ENCODE data around the gene CTXND2.
"Not testable (repeated sequence)": the region's sequence is repeated elsewhere in the genome, so short reads cannot be mapped to it uniquely, and the experiment has no call there.

Gene CTXND2

DNA sequence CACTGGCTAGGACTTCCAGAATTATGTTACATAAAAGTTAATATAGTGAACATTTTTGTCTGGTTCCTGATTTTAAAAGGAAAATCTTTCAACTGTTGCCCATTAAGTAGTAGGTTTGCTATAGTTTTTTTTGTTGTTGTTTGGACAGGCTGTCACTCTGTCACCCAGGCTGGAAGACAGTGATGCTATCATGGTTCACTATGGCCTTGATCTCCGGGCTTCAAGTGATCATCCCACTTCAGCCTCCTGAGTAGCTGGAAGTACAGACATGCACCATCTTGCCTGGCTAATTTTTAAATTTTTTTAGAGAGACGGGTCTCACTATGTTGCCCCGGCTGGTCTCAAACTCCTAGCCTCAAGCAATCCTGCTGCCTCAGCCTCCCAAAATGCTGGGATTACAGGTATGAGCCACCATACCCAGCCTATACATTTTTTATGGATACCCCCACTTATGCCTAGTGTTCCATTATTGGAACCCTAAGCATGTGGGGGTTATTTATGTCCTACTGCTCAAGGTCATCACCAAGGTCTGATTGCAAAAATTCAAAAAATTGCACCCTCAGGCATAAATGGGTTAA, 6.5 kb downstream of the CTXND2 start:
- DNase-seq (ENCODE audit: low spot score), result no peak

DNA sequence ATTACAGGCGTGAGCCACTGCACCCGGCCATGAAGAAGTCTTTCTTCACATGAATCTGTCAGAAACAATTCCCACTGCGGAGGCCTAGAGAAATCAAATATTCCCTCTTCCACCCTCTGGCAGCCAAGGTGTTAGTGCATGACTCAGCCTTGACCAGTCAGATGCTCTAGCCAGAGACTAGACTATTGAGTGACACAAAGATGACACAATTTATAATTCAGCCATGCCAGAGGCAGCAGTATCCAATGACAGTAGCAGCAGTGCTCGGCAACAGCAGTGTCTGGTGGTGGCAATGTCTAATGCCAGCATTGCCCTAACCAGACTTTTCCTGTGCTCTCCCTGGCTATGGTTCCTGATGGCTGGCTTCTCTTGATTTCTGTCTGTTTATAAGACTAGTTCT, 8.7 kb downstream of the CTXND2 start:
- DNase-seq (ENCODE audit: low spot score), result peak; percentile 15

DNA sequence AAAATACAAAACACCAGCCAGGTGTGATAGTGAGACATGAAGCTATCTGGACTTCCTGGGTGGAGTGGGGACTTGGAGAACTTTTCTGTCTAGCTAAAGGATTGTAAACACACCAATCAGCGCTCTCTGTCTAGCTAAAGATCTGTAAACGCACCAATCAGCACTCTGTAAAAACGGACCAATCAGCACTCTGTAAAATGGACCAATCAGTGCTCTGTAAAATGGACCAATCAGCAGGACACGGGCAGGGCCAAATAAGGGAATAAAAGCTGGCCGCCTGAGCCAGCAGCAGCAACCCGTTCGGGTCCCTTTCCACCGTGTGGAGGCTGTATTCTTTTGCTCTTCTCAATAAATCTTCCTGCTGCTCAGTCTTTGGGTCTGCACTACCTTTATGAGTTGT, 12.9 kb downstream of the CTXND2 start:
- DNase-seq (ENCODE audit: low spot score), result not testable (repeated sequence)

DNA sequence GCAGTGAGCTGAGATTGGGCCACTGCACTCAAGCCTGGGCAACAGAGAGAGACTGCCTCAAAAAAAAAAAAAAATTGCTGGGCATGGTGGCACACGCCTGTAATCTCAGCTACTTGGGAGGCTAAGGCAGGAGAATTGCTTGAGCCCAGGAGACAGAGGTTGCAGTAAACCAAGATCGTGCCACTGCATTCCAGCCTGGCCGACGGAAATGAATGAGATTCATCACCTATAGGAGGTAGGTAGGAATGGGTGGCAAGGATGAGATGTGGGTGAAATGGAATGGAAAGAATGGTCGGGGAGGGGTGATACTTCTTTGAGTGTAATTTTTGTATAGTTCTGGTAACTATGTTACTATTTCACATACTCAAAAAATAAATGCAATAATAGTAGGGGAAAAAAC, 15.4 kb downstream of the CTXND2 start:
- no peak for DNase-seq (ENCODE audit: low spot score)

DNA sequence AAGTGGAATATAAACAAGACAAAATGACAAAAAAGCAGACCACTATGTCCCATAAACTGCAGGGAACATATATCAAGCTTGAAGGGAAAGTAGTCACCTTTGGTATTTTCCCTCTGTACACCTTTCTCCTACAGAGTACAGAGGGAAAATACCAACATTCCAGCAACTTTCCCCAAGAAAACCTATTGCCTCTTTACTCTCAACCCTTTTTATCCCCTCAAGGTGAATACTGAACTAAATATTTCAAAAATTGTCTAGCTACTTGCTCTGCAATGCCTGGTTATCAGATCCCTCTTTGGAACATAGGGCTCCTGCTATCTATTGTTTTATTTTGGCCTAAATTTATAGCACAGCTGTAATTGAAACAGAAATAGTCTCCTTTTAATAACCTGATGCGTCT, 15.8 kb downstream of the CTXND2 start:
- DNase-seq (ENCODE audit: low spot score), result no peak

DNA sequence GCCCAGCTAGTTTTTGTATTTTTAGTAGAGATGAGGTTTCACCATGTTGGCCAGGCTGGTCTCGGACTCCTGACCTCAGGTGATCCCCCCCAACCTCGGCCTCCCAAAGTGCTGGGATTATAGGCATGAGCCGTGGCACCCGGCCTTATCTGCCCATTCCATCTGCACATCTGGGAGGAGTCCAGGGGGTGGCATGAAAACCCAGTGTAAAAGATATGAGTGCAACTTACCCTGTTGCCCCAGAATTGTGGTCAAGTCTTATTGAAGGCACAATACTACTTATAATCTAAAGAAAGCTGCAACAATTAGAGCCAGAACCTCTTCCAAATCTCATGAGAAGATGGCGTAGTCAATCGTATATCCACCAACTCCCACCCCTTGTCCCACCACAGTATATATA, 18.4 kb downstream of the CTXND2 start:
- DNase-seq (ENCODE audit: low spot score), result no peak

DNA sequence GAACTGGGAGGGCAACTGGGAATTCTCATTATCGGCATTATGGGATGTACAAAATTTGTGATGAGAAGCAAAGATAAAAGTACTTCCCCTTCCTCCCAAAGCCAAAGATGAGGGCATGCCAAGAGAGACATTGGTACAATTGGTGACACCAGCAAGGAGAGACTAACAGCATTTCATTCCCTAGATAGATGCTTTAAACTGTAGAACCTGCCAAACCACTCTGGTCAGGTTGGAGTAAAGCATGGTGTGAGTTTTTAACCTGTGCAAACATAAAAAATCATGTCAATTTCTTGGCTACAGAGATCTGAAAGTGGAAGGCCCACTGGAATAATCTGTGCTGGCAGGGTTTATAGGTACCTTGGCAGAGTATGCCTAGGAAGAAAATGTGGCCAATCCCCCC, 19.4 kb downstream of the CTXND2 start:
- DNase-seq (ENCODE audit: low spot score), result no peak

DNA sequence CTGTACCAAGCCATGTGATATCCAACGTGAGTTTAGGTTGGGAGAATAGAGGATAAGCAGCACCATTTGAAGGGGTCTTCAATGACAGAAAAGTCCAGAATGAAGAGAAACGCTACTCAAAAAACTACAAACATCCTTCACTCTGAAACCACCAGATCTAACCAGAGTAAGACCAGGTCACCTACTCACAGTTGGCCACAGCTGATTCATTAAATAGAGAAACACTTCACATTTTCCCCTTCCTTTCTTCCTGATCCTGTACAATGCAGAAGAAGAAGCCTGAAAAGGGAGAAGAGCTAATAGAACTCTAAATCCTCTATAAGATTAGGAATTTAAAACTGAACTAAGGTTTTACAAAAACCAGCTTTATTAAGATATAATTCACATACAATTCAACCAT, 19.9 kb downstream of the CTXND2 start:
- DNase-seq (ENCODE audit: low spot score), result no peak

DNA sequence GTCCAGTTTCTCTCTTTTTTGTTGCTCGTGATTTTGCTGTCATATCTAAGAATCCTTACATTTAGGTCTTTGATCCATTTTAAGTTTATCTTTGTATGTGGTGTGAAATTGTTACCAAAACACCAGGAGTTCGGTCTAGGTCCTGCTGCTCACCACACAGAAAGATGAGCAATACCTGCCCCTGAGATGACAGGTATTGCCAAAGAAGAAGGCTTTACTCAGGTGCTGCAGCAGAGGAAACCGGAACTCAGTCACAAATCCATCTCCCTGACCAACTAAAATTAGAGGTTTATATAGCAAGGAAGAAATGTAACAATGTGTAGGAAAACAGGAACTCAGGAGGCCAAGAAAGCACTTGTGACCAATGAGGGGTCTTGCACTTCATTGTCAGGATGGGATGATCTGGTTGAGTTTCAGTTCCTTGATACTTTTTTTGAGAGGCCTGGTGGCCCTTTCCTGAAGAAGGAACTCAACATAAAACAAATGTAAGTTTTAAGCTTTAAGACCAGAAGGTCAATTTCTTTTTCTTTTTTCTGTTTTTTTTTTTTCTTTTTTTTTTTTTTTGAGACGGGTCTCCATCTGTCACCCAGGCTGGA, 22.7 kb downstream of the CTXND2 start:
- DNase-seq (ENCODE audit: low spot score), result peak; percentile 41

DNA sequence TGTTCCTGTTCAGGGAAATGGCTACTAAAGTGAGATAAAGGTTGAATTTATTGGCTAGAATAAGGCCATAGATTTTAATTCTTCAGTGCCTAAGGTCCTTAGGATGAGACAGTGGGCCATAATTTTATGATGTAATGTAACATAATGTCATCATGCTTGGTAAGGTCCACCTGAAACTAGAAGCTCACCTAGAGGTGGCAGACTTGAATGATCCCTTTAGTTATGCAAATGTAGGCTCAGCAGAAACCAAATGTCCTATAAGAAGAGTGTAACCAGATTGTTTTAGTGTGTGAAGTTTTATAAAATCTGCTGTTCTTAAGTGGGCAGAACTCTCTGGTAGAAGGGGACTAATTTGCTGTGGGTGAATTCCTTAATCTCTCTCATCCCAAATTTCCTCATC, 25.7 kb downstream of the CTXND2 start:
- no peak for DNase-seq (ENCODE audit: low spot score)

DNA sequence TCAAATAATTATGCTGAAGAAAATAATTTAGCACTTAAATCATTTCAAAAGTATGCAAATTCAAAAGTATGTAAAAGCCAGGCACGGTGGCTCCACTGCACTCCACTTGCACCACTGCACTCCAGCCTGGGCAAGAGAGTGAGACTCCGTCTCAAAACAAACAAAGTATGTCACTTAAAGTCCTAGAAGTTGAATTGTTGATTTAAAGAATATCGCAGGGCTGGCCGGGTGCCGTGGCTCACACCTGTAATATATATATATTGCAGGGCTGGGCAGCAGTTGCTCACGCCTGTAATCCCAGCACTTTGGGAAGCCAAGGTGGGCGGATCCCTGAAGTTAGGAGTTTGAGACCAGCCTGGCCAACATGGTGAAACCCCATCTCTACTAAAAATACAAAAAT, 30.5 kb downstream of the CTXND2 start:
- DNase-seq (ENCODE audit: low spot score), result no peak

DNA sequence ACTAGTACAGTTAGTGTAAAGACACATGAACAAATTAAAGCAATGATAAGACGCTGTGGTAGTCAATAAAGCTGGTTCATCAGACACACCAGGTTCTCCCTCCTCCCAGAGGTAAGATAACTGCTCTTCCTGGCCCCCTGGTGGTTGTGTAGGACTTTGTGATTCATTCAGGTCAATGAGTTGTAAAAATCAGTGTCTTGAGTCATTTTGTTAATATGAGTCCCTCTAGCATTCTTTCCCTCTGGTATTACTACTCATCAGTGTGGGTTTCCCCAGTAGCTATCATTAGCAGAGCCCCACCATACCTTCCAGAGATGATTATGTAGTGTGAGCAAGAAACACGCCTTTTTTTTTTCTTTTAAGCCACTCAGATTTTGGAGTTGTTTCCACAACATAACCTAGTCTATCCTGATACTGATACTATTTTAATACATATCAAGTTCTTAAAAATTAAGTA, 35.6 kb downstream of the CTXND2 start:
- DNase-seq (ENCODE audit: low spot score), result peak; percentile 69

DNA sequence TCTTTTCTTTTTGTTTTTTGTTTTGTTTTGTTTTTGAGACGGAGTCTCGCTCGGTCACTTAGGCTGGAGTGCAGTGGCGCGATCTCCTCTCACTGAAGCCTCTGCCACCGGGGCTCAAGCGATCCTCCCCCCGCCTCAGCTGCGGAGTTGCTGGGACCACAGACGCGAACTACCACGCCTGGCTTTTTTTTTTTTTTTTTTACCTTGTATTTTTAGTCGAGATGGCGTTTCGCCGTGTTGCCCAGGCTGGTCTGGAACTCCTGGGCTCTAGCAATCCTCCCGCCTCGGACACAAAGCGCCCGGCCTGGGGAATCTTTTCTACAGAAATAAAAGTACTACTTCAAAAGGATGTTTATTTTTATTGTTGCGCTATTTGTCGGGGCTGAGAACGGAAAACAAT, 38.1 kb downstream of the CTXND2 start:
- no peak for DNase-seq (ENCODE audit: low spot score)

DNA sequence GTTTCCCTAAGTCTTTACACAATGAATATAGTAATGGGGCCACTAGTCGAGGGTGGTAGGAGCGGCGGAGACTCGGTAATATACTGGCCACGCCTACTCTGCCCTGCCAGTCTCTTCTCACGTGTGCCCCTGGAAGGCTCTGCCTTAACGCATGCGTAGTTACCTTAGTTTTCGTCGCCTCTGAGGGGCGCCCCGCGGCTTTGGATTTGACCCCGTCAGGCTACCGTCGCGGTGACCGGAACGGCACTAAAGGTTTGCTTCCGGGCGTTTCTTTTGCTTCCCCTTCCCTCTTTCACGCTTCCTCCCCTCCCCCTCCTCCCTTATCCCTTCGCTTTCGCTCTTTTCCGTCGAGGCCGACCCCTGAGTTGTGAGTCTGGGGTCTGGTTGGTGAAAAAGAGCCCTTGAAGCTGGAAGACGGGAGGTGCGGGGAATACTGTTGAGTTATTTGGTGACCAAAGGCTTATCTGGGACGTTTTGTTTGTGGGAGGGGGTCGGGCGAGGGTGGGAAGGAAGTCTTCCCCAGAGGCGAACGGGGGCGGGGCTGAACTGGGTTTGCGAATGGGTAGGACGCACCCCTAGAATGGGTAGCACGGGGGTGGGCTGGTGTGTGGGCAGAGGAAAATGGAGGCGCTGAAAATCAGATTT, 39.3 kb downstream of the CTXND2 start, which contains the start of gene SETDB1:
TSS of gene SETDB1 (plus strand) at position 267 of the 645 bp plus-strand sequence. CDS start 1,352 bp downstream, outside the sequence.
- DNase-seq (ENCODE audit: low spot score), result peak; percentile 94

DNA sequence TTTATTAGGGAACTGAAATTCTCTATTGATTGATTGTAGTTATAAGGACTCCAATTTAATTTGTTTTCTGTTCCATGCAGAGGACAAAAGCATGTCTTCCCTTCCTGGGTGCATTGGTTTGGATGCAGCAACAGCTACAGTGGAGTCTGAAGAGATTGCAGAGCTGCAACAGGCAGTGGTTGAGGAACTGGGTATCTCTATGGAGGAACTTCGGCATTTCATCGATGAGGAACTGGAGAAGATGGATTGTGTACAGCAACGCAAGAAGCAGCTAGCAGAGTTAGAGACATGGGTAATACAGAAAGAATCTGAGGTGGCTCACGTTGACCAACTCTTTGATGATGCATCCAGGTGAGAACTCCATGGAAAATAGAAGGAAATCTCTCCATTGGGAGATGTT, 40.7 kb downstream of the CTXND2 start:
- DNase-seq (ENCODE audit: low spot score), result no peak

DNA sequence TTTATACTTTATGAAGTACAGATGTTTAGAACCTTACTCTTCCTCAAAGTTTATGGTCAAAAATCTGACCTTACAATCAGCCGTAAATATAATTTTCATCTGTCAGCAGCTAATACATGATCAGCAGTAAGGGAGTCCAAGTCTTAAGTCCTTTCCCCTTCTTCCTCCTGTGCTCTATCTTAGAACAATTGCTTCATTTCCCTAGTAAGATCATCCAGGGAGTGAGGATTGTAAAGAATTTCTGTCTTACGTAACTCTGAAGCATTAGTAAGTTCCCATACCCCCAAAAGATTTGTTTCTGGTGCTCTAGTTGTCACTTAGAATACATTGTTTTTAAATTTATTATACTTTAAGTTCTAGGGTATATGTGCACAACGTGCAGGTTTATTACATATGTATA, 41.4 kb downstream of the CTXND2 start:
- DNase-seq (ENCODE audit: low spot score), result no peak

DNA sequence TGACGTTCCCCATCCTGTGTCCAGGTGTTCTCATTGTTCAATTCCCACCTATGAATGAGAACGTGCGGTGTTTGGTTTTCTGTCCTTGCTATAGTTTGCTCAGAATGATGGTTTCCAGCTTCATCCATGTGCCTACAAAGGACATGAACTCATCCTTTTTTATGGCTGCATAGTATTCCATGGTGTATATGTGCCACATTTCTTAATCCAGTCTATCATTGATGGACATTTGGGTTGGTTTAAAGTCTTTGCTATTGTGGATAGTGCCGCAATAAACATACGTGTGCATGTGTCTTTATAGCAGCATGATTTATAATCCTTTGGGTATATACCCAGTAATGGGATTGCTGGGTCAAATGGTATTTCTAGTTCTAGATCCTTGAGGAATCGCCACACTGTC, 41.8 kb downstream of the CTXND2 start:
- DNase-seq (ENCODE audit: low spot score), result not testable (repeated sequence)

DNA sequence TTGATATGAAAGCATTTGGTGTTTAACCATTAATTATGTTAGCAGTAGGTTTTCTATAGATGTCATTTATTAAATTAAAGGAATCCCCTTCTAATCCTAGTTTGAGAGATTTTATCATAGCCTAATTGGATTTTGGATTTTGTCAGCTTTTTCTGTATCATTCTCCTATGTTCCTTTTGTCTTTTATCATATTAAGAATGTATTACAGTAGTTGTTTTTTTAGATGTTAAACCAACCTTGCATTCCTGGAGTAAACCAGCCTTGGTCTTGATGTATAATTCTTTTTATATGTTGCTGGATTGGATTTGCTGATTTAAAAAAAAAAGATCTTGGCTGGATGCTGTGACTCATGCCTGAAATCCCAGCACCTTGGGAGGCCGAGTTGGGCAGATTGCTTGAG, 44.8 kb downstream of the CTXND2 start:
- DNase-seq (ENCODE audit: low spot score), result no peak

DNA sequence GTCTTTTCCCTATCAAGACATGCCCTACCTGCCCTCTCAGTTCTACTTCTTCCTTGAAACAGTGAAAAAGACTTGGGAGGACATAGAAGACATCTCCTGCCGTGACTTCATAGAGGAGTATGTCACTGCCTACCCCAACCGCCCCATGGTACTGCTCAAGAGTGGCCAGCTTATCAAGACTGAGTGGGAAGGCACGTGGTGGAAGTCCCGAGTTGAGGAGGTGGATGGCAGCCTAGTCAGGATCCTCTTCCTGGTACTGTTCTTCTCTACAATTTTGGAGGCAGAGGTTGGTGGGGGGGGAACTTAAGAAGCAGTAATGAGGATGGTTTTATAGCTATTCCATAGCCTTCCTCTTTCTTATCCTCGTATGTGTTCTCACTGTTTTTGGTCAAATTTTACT, 57.9 kb downstream of the CTXND2 start:
- DNase-seq (ENCODE audit: low spot score), result no peak

DNA sequence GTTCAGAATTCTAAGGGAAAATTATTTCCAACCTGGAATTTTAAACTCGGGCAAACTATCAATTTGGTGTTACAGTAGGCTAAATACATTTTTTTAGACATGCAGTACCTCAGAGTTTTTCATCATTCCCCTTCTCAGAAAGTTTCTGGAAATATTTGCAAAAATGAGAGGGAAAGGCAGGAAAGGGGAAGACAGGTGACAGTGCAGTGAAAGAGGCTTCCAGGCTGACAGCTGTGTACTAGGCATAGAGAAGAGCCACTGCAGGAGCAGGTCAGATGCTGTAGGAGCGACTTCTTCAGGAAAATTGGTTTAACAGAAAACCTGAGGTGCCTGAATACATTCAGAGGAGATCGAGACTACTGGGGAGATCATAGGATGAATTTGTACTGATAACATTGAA, 67.8 kb downstream of the CTXND2 start:
- DNase-seq (ENCODE audit: low spot score), result no peak

DNA sequence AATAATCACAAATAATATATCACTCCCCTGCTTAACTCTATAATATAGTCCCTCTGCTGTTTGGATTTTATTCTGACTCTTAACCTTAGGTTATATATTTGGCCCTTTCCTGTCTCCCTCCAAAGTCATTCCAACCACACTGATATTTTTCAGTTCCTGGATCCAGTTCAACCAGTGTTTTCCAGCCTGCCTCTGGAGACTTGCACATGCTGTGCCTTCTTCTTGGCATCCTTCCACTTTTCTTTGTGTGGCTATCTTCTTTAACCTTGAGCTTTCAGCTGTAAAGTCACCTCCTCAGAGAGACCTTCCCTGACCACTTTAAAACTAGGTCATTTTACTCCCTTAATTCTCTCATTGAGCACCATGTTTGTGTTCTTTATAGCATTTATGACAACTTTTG, 68.3 kb downstream of the CTXND2 start:
- DNase-seq (ENCODE audit: low spot score), result no peak

DNA sequence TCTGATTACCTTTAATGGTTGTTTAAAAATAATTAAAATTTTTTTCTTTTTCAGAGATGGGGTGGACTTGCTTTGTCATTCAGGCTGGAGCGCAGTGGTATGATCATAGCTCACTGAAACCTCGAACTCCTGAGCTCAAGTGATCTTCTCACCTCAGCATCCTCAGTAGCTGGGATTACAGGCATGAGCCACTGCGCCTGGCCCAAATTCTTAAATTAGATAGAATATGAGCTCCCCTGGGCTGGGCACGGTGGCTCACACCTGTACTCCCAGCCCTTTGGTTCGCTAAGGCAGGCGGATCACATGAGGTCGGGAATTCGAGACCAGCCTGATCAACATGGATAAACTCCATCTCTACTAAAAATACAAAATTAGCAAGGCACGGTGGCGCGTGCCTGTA, 70.7 kb downstream of the CTXND2 start:
- no peak for DNase-seq (ENCODE audit: low spot score)

DNA sequence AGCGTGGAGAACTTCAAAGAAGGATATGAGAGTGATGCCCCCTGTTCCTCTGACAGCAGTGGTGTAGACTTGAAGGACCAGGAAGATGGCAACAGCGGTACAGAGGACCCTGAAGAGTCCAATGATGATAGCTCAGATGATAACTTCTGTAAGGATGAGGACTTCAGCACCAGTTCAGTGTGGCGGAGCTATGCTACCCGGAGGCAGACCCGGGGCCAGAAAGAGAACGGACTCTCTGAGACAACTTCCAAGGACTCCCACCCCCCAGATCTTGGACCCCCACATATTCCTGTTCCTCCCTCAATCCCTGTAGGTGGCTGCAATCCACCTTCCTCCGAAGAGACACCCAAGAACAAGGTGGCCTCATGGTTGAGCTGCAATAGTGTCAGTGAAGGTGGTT, 73.7 kb downstream of the CTXND2 start:
- no peak for DNase-seq (ENCODE audit: low spot score)

DNA sequence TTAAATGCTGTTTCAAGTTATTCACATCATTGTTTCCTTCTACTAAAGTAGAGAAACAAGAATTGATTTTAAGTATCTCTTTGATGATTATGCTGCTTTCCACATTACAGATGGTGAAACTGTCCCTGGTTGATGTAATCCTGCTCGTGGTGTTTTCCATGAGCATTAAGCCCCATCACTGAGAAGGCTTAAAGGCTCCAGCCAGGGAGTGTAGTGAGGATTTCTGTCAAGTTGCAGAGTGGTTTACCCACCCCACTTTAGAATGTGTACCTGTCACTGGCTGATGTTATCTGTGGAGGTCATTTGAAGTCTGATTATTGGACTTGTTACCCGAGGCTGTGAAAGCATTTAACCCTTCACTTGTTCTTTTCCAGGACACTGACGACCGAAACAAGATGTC, 74.8 kb downstream of the CTXND2 start:
- DNase-seq (ENCODE audit: low spot score), result no peak
